ENCODE measurements around the gene NAT16.
"Not testable (repeated sequence)": the region's sequence is repeated elsewhere in the genome, so short reads cannot be mapped to it uniquely, and the experiment has no call there.

NAT16 gene

DNA sequence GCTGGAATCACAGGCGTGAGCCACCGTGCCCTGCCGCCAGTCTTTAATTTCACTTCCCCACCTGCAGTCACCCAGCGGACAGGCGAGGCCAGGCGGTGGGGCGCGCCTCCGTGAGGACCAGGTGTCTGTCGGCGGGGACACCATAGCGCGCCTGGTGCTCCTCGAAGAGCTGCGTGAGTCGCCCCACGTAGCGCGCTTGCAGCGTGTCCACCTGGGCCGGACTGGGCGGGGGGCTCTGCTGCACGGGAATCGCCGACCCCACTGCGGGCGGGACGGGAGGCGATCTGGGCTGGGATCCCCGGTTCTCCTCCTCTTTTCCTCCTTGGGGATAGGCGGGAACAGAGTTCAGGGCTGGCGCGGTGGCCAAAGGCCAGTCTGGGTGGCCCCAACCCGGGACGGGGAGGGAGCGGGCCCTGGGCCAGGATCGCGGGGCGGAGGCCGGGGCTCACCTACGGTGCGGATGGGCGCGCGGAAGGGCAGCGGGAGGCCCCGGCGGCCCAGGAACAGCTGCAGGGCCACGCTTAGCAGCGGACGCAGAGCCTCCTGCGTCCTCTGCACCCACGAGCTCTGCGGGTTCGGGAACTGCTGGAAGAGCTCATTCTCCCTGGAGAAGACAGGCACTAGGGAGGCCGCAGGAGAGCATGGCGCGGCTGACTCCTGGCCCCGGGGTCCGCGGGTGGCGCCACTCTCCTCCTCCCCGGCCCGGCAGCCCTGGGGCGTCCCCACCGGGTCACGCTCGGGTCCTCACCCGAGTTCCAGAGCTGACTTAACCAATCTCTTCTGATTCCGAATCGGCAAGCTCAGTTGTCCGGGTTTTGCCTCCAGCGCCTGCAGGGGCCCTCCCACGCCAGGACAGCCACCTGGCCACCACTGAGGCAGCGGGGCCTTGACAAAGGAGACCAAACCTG, 21.9 kb upstream of the NAT16 start:
- DNase-seq: no peak

DNA sequence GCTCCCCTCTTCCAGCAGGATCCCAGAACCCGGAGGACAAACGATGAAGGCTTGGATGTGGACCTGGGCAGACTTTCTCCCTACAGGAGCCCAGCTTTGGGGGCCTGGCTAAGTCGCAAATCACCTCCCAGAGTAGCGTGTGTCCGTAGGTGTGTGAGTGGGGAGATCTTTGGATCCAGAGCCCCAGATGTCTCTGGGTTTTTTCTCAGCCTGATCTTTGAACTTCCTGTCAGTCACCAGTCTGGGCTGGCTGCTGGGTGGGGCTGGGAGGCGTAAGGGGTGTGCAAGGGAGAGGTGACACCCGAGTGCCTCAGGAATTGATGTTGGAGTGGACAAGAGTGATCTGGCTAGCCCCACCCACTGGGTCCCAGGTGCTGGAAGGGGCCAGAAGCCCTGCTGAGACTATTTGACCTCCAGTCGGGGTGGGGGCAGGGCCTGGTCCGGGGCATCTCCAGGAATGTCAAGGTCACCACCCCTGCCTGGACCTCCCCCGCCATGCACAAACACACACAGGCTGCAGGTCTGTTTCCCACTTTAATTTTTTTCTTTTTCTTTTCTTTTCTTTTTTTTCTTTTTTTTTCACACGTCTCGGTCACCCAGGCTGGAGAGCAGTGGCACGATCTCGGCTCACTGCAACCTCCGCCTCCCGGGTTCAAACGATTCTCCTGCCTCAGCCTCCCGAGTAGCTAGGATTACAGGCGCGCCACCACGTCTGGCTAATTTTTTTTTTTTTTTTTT, 20.9 kb upstream of the NAT16 start, which contains the start of gene MOGAT3:
Gene MOGAT3 (minus strand): TSS at position 175 of the 738 bp plus-strand sequence. CDS start 182 bp downstream, outside the sequence.
- no peak for DNase-seq

DNA sequence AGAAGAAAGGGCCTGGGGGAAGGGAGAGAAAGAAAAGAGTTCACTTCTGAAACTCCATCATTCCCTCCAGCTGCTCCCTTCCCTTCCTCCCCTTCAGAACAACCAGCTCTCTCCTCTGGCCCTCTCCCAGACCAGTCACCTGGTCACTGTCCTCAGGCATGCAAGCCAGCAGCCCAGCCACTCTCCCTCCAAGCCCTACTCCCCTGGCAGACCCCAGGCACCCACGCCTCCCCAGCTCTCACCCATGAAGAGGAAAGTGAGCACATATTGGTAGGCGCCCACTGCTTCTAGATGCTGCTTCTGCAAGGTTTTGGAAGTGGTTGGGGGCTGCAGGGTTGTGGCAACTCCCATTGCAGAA, 20.4 kb upstream of the NAT16 start:
- no peak for DNase-seq

DNA sequence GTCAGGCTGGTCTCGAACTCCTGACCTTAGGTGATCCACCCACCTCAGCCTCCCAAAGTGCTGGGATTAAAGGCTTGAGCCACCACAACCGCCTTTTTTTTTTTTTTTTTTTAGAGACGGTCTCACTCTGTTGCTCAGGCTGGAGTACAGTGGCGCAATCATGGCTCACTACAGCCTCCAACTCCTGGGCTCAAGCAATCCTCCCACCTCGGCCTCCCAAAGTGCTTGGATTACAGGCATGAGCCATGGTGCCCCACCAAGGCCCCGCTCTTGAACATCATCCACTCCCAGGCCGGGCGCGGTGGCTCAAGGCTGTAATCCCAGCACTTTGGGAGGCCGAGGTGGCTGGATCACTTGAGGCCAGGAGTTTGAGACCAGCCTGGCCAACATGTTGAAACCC, 19.4 kb upstream of the NAT16 start:
- not testable (repeated sequence) for DNase-seq

GRCh38 chr7:101198476-101198875, 18.4 kb upstream of the NAT16 start:
- DNase-seq: no peak

- DNase-seq: no peak
Observed at GRCh38 chr7:101197991-101198390, 17.9 kb upstream of the NAT16 start.

DNA sequence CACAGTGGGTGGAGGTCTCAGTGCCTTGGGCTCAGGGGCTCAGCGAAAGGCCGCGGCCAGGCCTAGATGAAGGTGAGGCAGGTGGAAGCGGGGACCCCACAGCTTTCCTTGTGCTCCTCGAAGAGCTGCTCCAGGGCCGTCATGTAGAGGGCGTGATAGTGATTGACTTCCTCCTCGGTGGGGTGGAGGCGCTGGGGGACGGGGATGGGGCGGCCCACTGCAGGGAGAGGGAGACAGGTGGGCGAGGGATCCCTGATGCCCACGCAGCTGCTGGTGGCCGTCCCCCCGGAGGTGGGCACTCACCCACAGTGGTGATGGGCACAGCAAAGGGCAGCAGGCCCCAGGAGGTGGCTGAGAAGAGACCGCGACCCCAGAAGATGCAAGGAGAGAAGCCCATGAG, 15.8 kb upstream of the NAT16 start:
- DNase-seq: no peak

DNA sequence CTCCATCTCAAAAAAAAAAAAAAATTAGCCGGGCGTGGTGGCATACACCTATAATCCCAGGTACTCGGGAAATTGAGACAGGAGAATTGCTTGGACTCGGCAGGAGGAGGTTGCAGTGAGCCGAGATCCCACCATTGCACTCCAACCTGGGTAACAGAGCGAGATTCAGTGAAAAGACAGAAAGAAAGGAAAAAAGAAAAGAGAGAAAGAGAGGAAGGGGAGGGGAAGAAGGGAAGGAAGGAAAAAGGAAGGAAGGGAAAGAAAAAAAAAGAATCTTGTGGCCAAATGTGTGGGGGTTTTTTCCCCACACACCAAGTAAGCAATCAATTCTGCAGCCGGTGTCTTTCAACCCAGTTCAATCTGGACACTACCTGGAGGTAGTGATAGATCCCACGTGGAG, 9.0 kb upstream of the NAT16 start:
- no peak for DNase-seq

DNA sequence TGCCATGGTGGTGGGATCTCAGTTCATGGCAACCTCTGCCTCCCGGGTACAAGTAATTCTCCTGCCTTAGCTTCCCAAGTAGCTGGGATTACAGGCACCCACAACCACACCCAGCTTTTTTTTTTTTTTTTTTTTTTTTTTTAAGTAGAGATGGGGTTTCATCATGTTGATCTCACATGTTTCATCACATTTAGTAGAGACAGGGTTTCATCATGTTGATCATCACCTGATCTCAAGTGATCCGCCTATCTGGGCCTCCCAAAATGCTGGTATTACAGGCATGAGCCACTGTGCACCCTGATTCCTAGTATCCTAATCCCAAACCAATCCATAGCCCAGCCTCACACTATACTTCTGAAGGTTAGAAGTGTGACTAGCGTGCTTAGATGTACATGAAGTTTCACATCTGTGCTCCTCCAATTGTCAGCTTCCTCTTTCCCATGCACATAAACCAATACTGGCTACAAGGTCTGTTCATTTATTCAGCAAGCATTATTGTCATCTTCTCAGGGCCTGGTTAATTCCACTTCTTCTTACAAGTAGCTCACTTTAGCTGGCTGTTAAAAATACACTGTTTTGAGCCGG, 6.8 kb upstream of the NAT16 start:
- DNase-seq: no peak

GRCh38 chr7:101186194-101186593, 6.1 kb upstream of the NAT16 start:
- no peak for DNase-seq

- DNase-seq: no peak
Observed at GRCh38 chr7:101185258-101185839, 5.3 kb upstream of the NAT16 start.

GRCh38 chr7:101179713-101180112, 380 bp downstream of the NAT16 start:
- DNase-seq: no peak

DNA sequence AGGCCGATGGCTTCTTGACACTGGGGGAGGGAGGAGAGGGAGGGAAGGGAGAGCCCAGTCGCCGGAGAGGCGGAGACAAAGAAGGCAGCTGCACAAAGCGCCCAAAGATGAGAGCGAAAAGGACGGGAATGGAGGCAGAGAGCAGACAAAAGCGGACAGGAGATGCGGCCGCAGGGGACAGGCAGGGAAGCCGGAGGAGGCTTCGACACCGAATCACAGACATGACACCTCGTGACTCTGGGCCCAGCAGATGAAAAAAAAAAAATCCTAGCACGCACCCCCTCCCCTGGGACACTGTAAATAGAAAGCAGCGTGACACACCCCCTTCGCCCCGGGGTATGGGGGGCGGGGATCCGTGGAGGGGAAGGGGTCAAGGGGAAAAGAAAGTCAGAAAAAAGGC, 976 bp downstream of the NAT16 start:
- DNase-seq: no peak

GRCh38 chr7:101177644-101178043, 2.4 kb downstream of the NAT16 start:
- no peak for DNase-seq

DNA sequence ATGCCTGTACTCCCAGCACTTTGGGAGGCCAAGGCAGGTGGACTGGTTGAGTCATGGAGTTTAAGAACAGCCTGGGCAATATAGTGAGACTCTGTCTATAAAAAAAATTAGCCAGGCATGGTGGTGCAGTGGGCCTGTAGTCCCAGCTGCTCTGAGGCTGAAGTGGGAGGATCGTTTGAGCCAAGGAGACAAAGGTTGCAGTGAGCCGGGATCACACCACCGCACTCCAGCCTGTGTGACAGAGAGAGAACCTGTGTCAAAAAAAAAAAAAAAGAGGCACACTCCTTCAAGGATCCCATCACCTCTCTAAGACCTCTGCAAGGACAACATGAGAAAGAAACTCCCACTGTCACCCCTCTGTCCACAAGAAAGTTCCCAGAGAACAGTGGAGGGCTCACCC, 4.4 kb downstream of the NAT16 start:
- DNase-seq: no peak

GRCh38 chr7:101174322-101174854, 5.7 kb downstream of the NAT16 start:
- no peak for DNase-seq

DNA sequence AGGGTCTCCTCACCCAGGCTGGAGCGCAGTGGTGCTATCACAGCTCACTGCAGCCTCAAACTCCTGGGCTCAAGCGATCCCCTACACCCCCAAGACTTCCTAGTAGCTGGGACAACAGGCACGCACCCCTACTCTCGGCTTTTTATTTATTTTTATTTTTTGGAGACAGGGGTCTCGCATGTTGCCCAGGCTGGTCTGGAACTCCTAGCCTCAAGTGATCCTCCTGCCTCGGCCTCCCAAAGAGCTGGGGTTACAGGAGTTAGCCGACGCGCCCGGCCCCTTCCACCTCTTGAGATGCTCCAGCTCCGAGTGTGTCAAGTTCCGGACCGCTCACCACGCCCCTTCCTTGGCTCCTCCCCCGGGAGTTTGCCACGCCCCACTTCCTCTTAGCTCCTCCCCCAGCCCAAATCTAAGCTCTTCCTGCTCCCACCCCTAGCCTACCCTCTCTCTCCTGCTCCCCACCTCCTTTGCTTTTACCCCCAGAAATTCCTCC, 6.3 kb downstream of the NAT16 start:
- no peak for DNase-seq

DNA sequence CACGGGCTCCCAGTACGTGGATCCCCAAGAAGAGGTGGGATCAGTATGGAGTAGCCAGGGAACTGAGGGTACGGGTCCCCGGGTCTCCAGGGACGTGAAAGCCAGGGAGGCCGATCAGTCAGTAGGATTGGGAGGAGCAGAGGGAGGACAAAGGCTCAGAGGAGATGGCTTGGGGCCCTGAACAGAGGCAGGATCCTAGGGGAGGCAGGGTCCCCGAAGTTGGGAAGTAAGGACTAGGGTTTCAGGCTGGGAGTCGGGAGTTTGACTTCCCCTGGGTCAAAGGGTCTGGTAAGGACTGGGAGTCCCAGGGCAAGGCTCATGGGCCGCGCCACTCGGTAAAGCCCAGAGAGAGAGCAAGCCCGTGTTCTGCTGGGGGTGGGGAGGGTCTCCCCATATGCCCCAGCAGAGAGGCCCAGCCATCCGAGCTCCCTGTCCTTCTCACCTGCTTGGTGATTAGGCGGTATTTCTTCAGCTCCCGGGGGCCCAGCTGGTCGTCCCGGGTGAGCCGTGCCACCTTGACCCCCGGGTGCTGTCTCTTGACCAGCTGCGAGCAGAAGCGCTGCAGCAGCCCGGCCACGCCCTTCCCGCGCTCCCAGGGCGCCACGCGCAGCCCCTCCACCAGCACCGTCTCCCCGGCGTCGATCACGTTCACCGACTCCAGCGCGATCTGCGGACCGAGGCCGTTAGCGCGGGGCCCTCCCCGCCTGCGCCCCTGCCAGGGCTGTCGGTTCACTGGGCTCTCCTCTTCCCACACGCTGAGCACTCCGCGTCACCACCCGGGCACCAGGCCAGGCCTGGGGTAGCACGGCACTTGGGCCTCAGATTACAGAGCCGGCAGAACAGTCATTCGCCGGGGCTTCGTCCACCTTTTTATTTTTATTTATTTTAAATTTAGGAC, 7.0 kb downstream of the NAT16 start:
- no peak for DNase-seq

GRCh38 chr7:101172005-101172853, 7.9 kb downstream of the NAT16 start:
- DNase-seq: peak; percentile 29

DNA sequence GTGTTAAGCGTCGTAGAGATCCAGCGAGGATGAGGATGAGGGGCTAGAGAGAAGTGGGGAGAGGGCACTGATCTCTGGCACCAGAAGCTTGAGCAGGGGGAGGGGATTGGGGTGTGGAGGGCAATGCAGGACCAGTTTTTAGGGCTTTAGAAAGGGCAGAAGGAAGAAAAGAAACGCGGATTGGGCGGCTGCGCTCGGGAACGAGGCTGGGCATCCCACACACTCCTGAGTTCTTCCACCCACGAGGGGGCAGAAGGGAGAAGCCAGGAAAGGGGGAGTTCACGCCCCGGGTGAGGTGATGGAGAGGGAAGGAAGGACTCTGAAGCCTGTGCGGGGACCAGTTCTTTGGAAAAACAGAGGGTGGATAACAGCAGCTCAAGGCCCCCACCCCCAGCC, 8.7 kb downstream of the NAT16 start:
- no peak for DNase-seq

All from NCI-H526 treated with DMSO at 0.1 percent for 48 hours (cell line).